ENCODE measurements around the gene YY1.

GRCh38 chr14:100295376-100296105 lies 56.6 kb downstream of the YY1 start:
- TF ChIP-seq CTCF (IDR thresholded peaks at IDR 0.05; ENCODE audit: control extremely low read depth in 1 of 3, insufficient read depth in 1 of 3, low read depth in 1 of 3, low read length in 3 of 3) (no peak), EZH2 (IDR thresholded peaks at IDR 0.05; ENCODE audit: low read depth, low read length, severe bottlenecking) (no peak), SIN3A (conservative IDR thresholded peaks at IDR 0.05 in 1 of 2, IDR thresholded peaks at IDR 0.05 in 1 of 2; ENCODE audit: low read depth in 1 of 2, low read length in 2 of 2) (no peak), MAX (IDR thresholded peaks at IDR 0.05) (no peak), RXRA (IDR thresholded peaks at IDR 0.05; ENCODE audit: insufficient read depth, low read depth, low read length) (no peak), ATF3 (IDR thresholded peaks at IDR 0.05; ENCODE audit: insufficient read depth, low read depth, low read length) (no peak), CBX5 (IDR thresholded peaks at IDR 0.05; ENCODE audit: low read depth, low read length) (no peak), SUZ12 (IDR thresholded peaks at IDR 0.05; ENCODE audit: low read length) (no peak), RAD21 (IDR thresholded peaks at IDR 0.05 in 1 of 2, conservative IDR thresholded peaks at IDR 0.05 in 1 of 2; ENCODE audit: low read depth in 2 of 2, low read length in 2 of 2) (no peak), BACH1 (IDR thresholded peaks at IDR 0.05; ENCODE audit: low read length) (no peak), EP300 (IDR thresholded peaks at IDR 0.05; ENCODE audit: borderline replicate concordance in 1 of 2, low read depth in 2 of 2, low read length in 2 of 2) (no peak)
